Muscle of arm (tissue), 14 donors: Measurements from ENCODE around the gene CLCF1. TPM values are rescaled to one million over a fixed set of nuclear protein-coding genes. Genes with fewer than 3 reads are reported as not detected.

Source experiments
- DNase-seq: peaks from one replicate; pipeline ENCODE4 v3.0.0-alpha.2; 2013
- long read RNA-seq, 11 donors: transcript quantifications; one replicate each; lab custom pipeline, GENCODE V29; 2026
- polyA plus RNA-seq, 12 donors: library from polyadenylated mRNA; unstranded; fragments of 120-200 nt; gene quantifications; one replicate each; pipeline ENCODE4 v1.2.1, GENCODE V29; 2013; ENCODE audit not compliant: insufficient read length in 12 of 12

Gene CLCF1
- 1 to 10 TPM in 11 of 12 donors, not detected in 1; 2.2 to 8.6 (median 3.2) TPM for polyA plus RNA-seq
- long read RNA-seq, donor 1, partial matches to known transcripts = 0 of 3 reads
- long read RNA-seq, donor 1, other reads (novel, unspliced or antisense) = 0 of 3 reads
- long read RNA-seq, donor 2, partial matches to known transcripts = 0 of 1 reads
- long read RNA-seq, donor 2, other reads (novel, unspliced or antisense) = 0 of 1 reads
- long read RNA-seq, donor 3 = 0 reads
- long read RNA-seq, donor 4 = 0 reads
- long read RNA-seq, donor 5 = 0 reads
- long read RNA-seq, donor 6 = 0 reads
- long read RNA-seq, donor 7 = 0 reads
- long read RNA-seq, donor 8 = 0 reads
- long read RNA-seq, donor 9 = 0 reads
- long read RNA-seq, donor 10 = 0 reads
- long read RNA-seq, donor 11 = 0 reads

DNA sequence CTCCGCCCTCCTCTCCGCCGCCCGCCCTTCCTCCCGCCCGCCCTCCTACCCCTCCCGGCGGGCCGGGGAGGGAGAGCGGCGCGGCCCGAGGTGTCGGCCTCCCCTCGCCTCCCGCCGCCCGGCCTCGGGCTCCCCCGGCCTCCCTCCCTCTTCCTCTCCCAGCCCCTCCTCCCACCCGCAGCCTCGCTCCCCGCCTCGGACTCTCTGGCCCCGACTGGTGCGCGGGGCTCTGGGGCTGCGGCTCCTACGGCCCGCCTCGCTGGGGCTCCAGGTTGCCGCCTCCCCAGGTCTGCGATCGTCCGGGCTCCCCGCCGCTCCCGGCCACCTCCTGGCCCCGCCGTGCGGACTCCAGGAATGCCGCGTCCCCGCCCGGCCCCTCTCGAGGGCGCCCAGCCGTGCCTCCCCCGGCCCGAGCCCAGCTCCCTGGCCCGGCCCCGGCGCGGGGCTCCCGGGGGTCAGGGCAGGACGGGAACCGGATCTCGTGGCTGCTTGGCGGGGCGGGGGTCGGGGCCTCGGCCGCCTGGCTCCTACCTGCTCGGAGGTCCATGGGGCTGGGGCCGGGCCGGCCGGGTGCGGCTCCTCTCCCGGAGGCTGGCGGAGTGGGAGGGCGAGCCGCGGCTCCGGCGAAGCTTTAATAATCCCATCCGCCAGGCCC, at the start of gene CLCF1:
CLCF1 (minus strand) TSS at position 606 of the 655 bp plus-strand sequence; CDS start at position 547, 59 bp downstream.
- DNase-seq = peak; percentile 63

DNA sequence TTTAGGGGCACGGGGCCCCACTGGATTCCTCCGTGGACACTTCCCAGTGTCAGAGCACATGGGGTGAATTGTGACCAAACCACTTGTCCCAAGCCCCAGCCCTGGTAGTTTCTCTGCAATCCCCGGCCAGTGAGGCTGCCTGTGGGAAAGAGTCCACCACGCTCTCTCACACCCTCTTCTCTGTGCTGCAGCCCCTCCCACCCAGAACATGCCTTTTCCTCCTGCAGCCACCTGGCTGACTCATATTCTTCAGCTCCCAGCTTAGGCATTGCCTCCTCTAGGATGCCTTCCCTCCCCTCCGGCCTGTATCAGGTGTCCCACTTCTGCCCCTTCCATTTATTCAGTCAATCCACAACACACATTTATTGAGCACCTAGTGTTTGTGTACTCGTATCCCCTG, 49.5 kb upstream of the CLCF1 start:
- no peak for DNase-seq

DNA sequence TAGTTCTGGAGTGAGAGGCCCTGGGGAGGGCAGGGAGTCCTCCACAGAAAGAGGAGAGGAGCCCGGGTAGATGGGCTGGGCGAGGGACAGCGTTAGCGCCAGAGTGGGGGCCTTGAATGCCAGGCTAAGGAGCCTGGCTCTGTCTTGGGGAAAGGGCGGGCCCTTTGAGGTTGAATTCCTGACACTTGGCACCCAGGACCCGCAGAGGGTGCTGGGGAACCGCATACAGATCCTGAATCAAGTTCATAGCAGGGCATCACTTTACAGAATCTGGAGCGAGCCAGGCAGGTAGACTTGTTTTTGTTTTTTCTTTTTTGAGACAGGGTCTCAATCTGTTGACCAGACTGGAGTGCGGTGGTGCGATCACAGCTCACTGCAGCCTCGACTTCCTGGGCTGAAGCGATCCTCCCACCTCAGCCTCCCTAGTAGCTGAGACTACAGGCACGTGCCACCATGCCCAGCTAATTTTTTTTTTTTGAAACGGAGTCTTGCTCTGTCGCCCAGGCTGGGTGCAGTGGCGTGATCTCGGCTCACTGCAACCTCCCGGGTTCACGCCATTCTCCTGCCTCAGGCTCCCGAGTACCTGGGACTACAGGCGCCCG, 48.1 kb upstream of the CLCF1 start:
- DNase-seq = no peak

DNA sequence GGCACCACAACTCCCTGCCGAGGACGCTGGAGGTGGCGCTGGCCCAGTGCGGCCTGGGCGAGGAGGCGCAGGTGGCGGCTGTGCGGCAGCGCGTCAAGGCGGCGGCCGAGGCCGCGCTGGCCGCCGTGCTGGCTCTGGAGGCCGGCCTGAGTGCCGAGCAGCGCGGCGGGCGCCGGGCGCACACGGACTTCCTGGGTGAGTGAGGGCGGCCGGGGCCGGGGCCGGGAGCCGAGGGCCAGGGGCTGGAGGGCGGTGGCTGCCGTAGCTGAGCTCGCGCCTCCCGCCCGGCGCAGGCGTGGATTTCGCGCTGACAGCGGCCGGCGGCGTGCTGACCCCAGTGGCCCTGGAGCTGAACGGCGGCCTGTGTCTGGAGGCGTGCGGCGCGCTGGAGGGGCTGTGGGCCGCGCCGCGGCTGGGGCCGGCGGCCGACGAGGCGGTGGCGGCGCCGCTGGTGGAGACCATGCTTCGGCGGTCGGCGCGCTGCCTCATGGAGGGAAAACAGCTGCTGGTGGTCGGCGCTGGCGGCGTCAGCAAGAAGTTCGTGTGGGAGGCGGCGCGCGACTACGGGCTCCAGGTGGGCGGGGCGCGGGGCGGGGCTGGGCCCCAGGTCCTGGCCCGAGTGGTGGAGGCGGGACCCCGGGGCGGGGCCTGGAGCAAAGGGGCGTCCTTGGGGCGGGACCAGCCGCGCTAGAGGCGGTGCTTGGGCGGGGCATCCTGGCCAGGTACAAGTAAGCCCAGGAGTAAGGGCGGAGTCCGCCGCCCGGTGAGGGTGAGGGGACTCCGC, 47.4 kb upstream of the CLCF1 start:
- peak; percentile 90 for DNase-seq

DNA sequence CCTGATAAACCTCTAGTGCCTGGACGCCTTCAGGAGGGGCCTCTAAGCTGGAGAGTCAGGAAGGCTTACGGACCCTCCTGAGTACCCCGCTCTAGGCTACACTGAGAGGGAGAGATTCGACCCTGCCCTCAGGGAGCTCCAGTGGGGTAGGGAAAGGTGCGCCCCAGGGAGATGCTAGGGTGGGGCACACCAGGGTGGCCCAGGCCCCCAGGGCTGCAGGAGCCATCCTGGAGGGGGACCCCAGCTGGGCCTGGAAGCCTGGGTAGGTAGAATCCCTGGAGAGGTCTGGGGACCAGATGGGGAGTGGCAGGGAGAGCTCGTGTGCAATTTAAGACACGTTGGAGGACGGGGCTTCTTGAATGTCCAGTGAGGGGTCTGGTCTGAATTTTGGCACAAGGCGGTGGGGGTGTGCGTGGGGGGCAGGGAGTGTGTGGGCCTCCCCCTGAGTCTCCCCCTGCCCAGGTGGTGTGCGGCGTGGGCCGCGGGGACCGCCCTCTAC, 46.8 kb upstream of the CLCF1 start:
- DNase-seq = no peak

DNA sequence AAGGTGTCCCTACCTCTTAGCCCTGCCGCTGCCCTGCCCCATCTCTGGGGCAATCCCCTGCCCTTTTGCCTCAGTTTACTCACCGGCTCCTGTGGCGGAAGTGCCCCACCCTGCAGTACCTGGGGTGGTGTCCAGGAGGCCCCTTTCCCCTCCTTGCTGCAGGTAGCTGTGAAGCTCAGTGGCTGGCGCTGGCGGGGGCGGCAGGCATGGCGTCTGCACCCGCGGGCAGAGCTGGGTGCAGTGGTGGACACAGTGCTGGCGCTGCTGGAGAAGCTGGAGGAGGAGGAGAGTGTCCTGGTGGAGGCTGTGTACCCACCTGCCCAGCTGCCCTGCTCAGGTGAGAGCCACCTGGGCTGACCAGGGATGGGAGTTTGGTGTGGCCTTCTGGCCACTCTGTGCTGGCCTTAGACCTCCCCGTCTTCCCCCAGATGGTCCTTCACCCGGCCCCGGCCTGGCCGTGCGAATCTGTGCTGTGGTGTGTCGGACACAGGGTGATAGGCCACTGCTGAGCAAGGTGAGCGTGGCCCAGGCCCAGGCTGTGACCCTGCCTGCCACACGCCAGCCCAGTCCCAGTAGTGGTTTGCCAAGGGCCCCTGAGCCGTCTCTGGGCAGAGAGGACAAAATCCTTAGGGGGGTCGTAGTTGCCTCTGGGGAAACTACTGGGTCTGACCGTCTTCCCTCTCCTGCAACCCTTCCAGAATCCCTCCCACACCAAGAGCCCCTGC, 46.1 kb upstream of the CLCF1 start:
- DNase-seq = no peak

DNA sequence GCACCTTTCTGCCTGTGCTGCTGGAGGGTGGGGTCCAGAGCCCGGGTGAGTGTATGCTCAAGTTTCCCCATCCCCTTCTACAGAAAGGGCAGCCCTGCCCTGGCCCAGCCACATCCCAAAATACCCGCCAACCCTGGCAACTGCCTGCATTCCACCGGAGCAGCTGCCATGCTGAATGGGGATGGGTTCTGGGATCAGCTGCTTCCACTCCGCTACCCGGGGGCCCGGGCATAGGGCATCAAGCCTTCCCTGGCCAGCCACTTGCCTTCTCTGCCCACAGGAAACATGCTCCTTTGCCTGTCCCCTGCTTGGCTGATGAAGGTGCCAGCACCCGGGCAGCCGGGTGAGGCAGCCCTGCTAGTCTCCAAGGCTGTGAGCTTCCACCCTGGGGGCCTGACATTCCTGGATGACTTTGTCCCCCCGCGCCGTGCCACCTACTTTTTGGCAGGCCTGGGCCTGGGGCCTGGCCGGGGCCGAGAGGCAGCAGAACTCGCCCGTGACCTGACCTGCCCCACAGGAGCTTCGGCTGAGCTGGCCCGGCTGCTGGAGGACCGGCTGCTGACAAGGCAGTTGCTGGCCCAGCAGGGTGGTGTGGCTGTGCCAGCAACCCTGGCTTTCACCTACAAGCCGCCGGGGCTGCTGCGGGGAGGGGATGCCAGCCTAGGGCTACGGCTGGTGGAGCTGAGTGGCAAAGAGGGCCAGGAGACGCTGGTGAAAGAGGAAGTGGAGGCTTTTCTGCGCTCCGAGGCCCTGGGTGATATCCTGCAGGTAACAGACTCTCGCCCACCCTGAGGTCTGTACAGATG, 45.3 kb upstream of the CLCF1 start:
- DNase-seq = peak; percentile 49

DNA sequence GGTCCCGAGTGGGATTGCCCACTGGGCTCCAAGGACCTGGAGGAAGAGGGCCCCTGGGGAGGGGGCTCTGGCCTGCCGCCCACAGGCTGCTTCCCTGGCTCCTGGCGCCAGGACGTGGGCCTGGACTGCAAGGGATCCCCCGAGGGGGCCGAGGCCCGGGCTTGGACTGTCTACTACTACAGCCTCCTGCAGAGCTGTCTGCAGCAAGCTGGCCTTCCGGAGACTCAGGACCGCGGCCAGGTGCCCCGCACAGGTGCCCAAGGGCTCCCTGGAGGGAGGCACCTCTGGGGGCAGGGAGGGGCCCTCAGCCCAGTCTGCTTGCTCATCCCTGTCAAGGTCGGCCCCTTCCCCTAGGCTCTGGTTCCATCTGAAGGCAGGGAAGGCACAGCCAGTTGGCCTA, 44.0 kb upstream of the CLCF1 start:
- DNase-seq = no peak

DNA sequence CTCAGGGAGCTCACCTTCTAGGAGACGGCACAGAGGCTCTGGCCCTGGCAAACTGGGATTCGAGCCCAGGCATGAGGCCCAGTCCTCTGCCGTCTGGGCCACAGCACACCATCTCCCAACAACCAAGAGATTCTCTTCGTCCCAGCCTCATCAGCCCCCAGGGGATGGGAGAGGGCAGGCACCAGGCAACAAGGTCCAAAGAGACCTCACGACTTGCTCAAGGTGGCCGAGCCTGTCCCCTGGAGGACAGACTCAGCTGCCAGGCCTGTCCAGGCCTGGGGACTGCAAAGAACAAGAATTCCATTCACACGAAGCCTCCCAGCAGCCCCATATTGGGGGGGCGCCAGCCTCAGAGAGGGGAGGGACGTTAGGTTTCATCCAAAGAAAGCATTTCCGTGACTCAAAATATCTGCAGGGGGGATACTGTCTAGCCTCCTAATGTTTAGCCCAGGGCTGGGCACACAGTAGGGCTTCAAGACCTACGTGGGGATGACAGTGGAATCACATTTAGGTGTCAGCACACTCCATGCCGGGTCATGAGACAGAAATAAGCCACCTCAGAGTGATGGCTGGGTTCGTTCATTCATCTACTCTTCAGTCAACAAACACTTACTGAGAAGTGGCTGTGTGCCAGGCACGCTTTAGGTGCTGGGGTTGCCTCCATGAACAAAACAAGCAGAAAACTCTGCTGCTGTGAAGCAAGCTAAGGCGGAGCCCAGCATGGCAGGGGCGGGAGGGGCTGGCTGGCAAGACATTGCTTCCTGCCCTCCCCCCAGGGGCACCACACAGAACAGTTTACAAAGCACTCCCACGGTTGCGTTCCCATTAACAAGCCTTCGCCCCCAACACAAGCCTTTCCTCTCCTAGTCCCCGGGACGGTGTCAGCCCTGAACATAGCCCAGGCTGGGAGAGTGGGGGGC, 43.3 kb upstream of the CLCF1 start:
- DNase-seq = no peak

DNA sequence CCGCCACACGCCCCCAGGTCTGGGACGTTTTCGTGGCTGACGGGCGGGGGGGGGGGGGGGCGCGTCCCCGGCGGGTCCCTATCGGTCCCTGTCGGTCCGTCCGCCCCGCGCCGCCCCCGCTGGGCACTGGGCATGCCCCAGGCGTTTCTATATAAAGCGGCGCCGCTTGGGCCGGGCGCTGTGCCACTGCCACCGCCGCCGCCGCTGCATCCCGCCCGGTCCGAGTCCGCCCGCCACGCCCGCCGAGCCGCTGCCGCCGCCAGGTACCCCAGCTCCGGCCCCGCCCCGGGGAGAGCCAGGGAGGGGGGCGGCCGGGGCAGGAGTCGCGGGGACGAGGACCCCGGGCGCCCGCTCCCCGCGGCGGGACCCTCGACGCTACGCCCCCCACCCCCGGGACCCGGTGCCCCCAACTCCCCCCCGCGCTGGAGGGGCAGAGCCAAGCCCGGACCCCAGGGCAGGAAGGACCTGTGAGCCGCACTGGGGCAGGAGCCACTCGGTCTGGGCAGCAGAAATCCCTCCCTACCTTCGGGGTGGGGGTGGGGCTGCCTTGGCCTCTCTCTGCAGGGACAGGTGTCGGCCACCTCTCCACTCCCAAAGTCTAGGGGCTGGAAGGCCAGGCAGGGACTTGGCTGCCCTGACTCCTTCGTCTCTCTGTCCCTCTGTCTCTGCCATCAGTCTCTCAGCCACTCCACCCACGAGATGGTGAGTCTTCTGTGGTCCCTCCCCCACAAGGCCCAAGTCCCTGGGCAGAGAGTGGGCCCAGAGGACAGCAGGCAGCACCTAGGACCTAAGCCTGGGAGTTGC, 42.3 kb upstream of the CLCF1 start, which contains the start of gene CARNS1:
CARNS1 (plus strand) TSS at position 178 of the 804 bp plus-strand sequence; CDS start at position 700, 522 bp downstream.
- no peak for DNase-seq

DNA sequence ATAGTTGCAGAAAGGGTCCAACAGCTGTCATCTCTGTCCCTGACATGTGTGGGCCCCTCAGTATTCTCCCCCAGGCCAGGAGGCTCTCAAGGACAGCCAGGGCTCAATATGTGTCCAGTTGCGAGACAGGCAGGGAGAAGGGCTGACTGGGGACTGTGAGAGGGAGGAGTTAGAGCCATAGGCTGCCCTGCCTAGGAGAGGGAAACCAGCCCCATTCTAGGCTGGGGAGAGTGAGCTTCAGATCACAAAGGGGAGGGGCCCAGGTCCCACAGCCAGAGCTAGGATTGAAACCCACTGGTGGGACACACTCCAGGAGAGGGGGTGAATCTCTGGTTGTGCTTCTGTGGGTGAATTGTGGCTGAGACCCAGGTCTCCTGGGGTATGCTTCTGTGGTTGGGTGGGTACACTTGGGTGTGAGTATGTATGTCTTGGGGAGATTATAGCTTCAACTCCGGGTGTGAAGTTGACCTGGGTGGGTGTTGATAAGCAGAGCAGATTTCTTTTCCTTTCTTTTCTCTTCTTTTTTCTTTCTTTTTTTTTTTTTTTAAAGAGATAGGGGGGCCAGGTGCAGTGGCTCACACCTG, 40.0 kb upstream of the CLCF1 start:
- DNase-seq = no peak

DNA sequence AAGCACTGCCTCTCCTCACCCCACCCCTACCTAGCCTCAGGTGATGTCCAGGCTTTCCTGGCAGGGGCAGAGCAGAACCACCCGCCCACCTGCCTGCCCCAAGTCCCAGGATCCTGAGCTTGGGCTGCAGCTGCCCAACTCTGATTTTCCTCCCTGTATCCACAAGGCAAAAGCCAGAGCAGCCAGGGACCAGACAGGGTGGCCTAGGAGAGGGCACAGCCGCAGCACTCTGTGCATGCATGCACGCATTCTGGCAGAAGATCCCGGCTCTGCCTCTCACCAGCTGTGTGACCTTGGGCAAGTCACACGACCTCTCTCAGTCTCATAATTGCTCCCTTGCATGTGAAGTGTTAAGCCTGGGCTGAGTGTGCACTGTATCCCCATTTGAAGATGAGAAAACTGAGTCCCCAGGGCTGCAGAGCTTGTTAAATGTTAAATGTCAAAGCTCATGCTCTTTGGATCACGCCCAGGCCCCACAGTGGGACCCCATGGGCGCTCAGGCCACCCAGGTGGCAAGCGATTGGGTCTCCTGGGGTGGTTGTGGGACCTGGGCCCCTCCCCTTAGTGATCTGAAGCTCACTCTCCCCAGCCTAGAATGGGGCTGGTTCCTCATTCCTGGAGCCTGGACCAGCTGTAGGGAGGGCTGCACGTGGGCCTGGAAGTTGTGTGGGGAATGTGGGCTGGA, 39.2 kb upstream of the CLCF1 start:
- DNase-seq = no peak

DNA sequence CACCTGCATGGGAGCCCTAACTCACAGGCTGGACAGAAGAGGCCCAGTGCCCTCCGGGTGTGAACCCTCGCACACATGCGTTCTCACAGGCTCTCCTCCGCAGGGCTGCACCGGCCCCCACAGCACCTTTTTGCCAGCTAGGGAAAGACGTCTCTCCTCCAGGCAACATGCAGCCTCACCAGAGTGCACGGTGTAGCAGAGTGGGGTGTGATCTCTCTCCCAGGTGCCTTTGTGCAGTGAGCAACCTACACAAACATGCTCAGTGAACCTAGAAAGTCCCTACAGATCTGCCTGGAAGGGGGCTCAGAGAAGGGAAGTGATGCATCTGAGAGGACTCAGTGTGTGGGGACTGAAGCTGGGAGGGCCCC, 38.4 kb upstream of the CLCF1 start:
- DNase-seq = no peak

DNA sequence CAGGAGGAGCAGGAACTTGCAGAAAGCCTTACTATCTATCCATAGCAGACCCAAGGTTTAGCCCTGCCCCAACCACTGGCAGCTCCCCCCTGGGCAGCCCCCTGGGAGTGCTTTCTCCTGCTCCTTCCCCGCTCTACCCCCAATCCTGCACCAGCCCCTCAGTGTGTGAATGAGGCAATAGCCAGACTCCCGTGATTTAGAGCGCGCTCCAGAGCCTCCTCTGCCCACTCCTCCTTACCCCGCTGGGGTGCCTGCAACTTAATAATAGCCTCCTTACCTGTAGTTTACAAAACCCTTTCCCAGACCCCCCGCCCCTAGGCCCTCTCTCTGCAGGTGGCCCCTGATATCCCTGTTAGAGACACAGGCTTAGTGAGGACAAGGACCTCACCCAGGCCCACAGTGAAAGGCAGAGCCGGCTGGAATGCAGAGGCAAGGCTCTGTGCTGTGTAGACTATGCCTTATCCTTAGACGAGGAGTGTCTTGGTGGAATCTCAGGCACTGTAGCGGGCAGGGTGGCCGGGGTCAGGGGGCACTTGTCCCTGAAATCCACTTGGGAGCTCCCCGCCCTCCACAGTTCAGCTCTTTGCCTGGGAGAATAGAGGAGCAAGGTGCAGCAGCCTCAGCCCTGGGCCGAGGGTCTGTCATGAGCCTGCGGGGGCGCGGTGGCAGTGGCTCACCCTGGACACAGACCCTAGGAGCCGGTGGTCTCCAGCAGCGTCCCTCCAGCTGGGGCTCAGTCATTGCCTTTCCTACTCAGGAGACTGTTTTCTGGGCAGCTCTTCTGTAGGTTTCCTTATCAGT, 37.8 kb upstream of the CLCF1 start:
- no peak for DNase-seq

DNA sequence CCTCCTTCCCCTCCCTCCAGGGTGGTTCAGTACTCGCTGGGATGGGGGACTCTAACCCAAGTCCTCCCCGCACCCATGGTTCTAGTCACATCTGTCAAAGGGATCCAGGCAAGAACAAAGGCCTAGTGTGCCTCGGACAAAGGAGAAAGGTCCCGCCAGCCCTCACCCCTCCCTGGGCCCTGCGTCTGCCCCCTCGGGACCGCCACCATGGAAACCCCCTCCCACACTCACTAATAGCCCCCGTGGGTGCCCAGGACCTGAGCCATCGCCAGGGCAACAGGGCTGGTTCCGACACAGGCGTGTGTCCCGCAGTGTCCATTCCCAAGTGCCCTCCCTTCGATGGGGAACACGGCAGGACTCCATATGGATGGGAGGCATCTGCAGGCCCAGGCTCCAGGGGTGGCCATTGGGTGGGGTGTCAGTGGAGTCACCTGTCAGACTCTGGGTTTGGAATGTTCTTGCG, 37.0 kb upstream of the CLCF1 start:
- DNase-seq = no peak

DNA sequence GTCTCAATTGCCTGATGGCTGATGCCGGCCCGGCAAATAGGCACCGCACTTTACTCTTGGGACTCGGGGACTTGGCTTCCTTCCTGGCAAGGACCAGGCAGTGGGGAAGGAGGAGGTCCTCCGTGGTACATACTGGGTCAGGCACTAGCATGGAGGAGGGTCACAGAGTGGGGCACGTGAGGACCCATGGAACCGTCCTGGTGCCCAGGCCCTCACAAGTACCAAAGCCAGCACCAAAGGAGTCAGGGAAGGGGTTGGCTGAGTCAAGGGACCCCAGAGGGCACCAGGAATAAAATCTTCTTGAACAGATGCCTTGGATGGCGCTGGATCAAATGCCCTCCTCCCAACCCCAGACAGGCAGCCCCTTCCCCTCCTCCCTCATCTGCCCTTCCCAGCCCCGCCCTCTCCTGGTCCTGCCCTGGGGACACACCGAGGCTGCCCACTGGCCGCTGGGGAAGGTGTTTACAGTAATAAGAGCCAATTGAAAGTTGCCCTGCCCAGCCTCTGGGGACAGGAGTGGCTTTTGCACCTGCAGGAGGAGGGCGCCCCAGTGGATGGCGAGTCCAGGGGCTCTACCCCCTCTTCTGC, 36.5 kb upstream of the CLCF1 start:
- DNase-seq = no peak
